Lung (tissue), 12 donors: ENCODE results near the gene PTGDR. TPM values are rescaled to one million over a fixed set of nuclear protein-coding genes. Genes with fewer than 3 reads are reported as not detected.

Source experiments
- ATAC-seq: fragments of 200-7000 bp; cut with Tn5 transposase; one replicate; pipeline ENCODE4 v1.9.1; 2020; ENCODE audit warnings: moderate number of reproducible peaks; ENCODE audit not compliant: insufficient read depth, low FRiP score
- DNase-seq, 3 donors: peaks; one replicate each; pipeline ENCODE4 v3.0.0-alpha.2; 2013 to 2017
- H3K27ac ChIP-seq, 2 donors: one replicate each; pipeline ENCODE4 v1.5.1; 2013; ENCODE audit warnings: mild to moderate bottlenecking in 2 of 2, moderate library complexity in 2 of 2, control low read depth in 1 of 2, inconsistent platforms in 1 of 2, low read depth in 1 of 2, low read length in 1 of 2
- H3K27me3 ChIP-seq, 3 donors: one replicate each; pipeline ENCODE4 v1.5.1; 2013; ENCODE audit warnings: low read length in 2 of 3; ENCODE audit not compliant: control insufficient read depth in 3 of 3, insufficient read depth in 3 of 3
- H3K36me3 ChIP-seq, 4 donors: one replicate each; pipeline ENCODE4 v1.5.1; 2013; ENCODE audit warnings: low read length in 4 of 4, mild to moderate bottlenecking in 1 of 4, moderate library complexity in 1 of 4; ENCODE audit not compliant: control insufficient read depth in 4 of 4, insufficient read depth in 4 of 4
- H3K4me1 ChIP-seq, 5 donors: one replicate each; pipeline ENCODE4 v1.5.1; 2013; ENCODE audit warnings: low read length in 5 of 5, mild to moderate bottlenecking in 2 of 5, moderate library complexity in 1 of 5; ENCODE audit not compliant: control insufficient read depth in 5 of 5, insufficient read depth in 5 of 5
- H3K4me3 ChIP-seq: one replicate; pipeline ENCODE4 v1.5.1; 2013; ENCODE audit warnings: mild to moderate bottlenecking, control low read depth, moderate library complexity
- H3K9ac ChIP-seq, 2 donors: one replicate each; pipeline ENCODE4 v1.5.1; 2013; ENCODE audit warnings: low read length in 2 of 2, control low read depth in 1 of 2; ENCODE audit not compliant: insufficient read depth in 1 of 2
- H3K9me3 ChIP-seq, 4 donors: one replicate each; pipeline ENCODE4 v1.5.1; 2013; ENCODE audit warnings: low read length in 3 of 4, mild to moderate bottlenecking in 1 of 4, moderate library complexity in 1 of 4; ENCODE audit not compliant: control insufficient read depth in 4 of 4, insufficient read depth in 3 of 4
- CTCF ChIP-seq: IDR thresholded peaks from 2 replicates; pipeline ENCODE4 v1.5.1; 2012; ENCODE audit warnings: mild to moderate bottlenecking; ENCODE audit errors: control extremely low read depth, extremely low read depth
- WGBS, 2 donors: extraction: QIAGEN DNeasy Blood & Tissue Kit; methylation state at CpG; one replicate each; pipeline ENCODE4 v1.1.7; 2013; 5-methylcytosine and 5-hydroxymethylcytosine counted together
- polyA plus RNA-seq, 2 donors: library from polyadenylated mRNA; stranded (reverse); fragments of 200-250 nt; gene quantifications; one replicate each; pipeline ENCODE4 v1.2.1, GENCODE V29; 2013
- total RNA-seq, 2 donors: library from RNA; depleted of rRNA in 1 of 2; stranded (reverse); fragments of >200 nt in 1 of 2; gene quantifications; one replicate each; pipeline ENCODE4 v1.2.1, GENCODE V29; 2014 to 2021
- donor health status: control.
- donor health status: control.
- donor health status: Bipolar disorder and iron deficiency.
- donor health status: healthy.
- donor health status: DM: yes; HTN: yes; CAD: no.

Gene PTGDR
- total and polyA plus RNA-seq, 4 donors: 0.31 to 1.7 (median 0.70) TPM

- no peak overlapping the region for H3K4me3 ChIP-seq
- no peaks in the 10 kb centered on the region for H3K36me3 ChIP-seq
- ATAC-seq: no peak
- no peak for TF ChIP-seq CTCF
- H3K27ac ChIP-seq: no peak overlapping the region
- DNase-seq: no peak
- no peaks in the 10 kb centered on the region for H3K27me3 ChIP-seq
- no peak overlapping the region for H3K9ac ChIP-seq
- H3K4me1 ChIP-seq: no peaks in the 10 kb centered on the region
- WGBS, 2 donors: 85 to 92% methylated on average over 1 of the region's 1 CpG
- H3K9me3 ChIP-seq: peaks cover 0 to 4% (median 0%) of the 10 kb centered on the region in 4 donors
Measured at GRCh38 chr14:52251724-52252123, 15.8 kb upstream of the PTGDR start.

- ATAC-seq (no peak), DNase-seq (no peak)
- H3K4me3 ChIP-seq: no peak overlapping the region
- TF ChIP-seq CTCF: no peak
- no peaks in the 10 kb centered on the region for H3K27me3 ChIP-seq
- H3K27ac ChIP-seq: no peak overlapping the region
- 52 to 76% methylated on average over 3 of the region's 3 CpGs for WGBS, 2 donors
- no peaks in the 10 kb centered on the region for H3K36me3 ChIP-seq
- no peaks in the 10 kb centered on the region for H3K4me1 ChIP-seq
- no peak overlapping the region for H3K9ac ChIP-seq
- peaks cover 0 to 2% (median 0%) of the 10 kb centered on the region in 4 donors for H3K9me3 ChIP-seq
Measured at GRCh38 chr14:52253503-52253902, 14.0 kb upstream of the PTGDR start.

- TF ChIP-seq CTCF: no peak
- ATAC-seq (no peak), DNase-seq (no peak)
- H3K27ac ChIP-seq: no peak overlapping the region
- no peak overlapping the region for H3K9ac ChIP-seq
- no peaks in the 10 kb centered on the region for H3K27me3 ChIP-seq
- no peaks in the 10 kb centered on the region for H3K4me1 ChIP-seq
- H3K9me3 ChIP-seq: peaks cover 0 to 2% (median 0%) of the 10 kb centered on the region in 4 donors
- no peak overlapping the region for H3K4me3 ChIP-seq
- H3K36me3 ChIP-seq: no peaks in the 10 kb centered on the region
- 77 to 88% methylated on average over 4 of the region's 4 CpGs for WGBS, 2 donors
Measured at GRCh38 chr14:52254086-52254485, 13.4 kb upstream of the PTGDR start.

- WGBS, 2 donors: 86 to 91% methylated on average over 2 of the region's 2 CpGs
- TF ChIP-seq CTCF: no peak
- ATAC-seq: no peak
Measured at GRCh38 chr14:52258783-52259182, 8.7 kb upstream of the PTGDR start.

More at GRCh38 chr14:52258783-52259182, 8.7 kb upstream of the PTGDR start:
- Histone ChIP-seq H3K4me3 (no peak overlapping the region), H3K9ac (no peak overlapping the region), H3K9me3 (peaks cover 0 to 2% (median 0%) of the 10 kb centered on the region in 4 donors), H3K36me3 (no peaks in the 10 kb centered on the region), H3K4me1 (no peaks in the 10 kb centered on the region), H3K27ac (no peak overlapping the region), H3K27me3 (peaks cover 0 to under 1% (median 0%) of the 10 kb centered on the region in 3 donors)
- DNase-seq: no peak
